GM21526 (cell line): ENCODE measurements around the gene PRELID1.
A peak's percentile ranks its signal among the peaks of the same experiment; 100 is the strongest.

Source experiments
- ATAC-seq: cut with Tn5 transposase; IDR thresholded peaks from one replicate; pipeline ENCODE4 v1.9.1; 2021; ENCODE audit warnings: moderate library complexity; ENCODE audit not compliant: unreplicated experiment, low FRiP score

The PRELID1 gene

GRCh38 chr5:177311723-177312648 is 8.4 kb downstream of the PRELID1 start, which contains the start of gene MXD3:
Gene MXD3 (minus strand): TSS chr5:177311898. CDS start chr5:177311830, 68 bp downstream.
- peak; percentile 62 for ATAC-seq

DNA sequence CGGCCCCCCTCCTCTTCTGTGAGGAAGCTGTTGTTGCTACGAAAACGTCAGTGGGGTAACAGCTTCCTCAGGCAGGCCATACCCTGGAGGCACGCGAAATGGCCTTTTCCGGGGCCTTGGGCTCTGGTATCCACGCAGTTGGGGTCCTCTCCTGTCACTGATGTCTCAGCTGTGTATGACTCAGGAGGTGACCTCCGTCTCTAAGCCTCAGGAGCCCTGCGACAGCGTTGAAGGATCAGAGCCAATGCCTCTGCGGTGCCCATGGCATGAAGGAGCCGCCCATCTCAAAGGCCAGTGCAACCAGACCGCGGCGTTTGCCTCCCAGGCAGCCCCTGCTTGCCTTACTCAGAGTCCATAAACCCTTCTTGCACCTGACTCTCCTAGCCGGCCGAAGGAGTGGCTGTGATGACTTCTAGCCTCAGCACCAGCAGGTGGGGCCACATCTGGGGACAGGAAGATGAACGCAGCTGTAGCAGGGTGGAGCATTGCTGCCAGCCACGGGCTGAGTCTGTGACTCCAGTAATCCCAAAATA is 9.1 kb downstream of the PRELID1 start:
- peak; percentile 28 for ATAC-seq

GRCh38 chr5:177313561-177314259 is 10.1 kb downstream of the PRELID1 start:
- no peak for ATAC-seq

GRCh38 chr5:177314376-177315342 is 11.1 kb downstream of the PRELID1 start:
- no peak for ATAC-seq

- ATAC-seq = no peak
These were observed 11.8 kb downstream of the PRELID1 start for GRCh38 chr5:177315411-177315810.

DNA sequence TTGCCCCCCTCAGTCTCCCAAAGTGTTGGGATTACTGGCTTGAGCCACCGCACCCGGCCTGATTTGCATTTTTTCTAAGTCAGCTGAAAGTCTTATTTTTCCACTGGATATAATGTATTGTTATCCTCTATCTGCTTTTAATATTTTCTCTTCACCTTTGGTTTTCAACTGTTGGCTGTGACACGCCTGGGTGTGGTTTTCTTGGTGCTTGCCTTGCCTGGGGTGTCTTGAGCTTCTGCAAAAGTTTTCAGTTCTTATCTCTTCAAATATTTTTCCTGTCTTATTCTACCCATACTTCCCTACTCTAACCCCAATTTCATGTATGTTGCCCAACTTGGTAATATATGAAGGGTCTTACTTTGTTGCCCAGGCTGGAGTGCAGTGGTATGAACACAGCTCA is 12.4 kb downstream of the PRELID1 start:
- ATAC-seq = no peak

- ATAC-seq = no peak
These were observed 14.4 kb downstream of the PRELID1 start for GRCh38 chr5:177317959-177318377.

DNA sequence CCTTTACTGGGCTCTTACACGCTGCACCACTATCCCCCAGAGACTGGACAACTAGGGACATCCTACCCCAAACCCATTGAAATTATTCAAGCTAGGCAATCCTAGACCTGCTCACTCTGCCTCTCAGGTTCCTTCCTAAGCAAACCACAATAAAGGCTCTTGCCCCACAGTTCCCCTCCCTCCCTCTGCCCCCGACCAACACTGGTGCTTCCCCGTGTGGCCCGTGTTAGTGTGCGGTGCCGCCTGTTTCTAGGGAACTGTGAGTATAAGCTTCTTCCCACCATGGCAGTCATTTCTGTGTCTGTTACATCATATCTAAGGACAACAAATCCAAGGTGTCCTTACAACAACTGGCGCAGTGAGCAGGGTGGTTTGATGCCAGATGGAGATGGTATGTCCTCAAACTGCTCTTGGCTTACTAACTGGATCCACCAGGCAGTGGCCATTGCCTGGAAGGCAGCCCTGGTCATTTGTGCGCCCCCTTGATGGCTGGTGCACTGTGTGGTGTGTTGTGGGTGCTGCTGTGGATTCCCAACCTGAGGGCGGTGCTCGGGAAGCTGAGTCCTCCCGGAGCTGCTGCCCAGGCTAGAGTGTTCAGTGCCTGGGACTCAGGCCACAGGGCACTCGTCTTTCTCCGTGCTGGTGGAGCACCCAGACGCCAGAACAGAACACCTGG is 16.5 kb downstream of the PRELID1 start:
- no peak for ATAC-seq

- no peak for ATAC-seq
These were observed 17.3 kb downstream of the PRELID1 start for GRCh38 chr5:177320879-177321278.

GRCh38 chr5:177325868-177326381 is 22.3 kb downstream of the PRELID1 start:
- no peak for ATAC-seq

DNA sequence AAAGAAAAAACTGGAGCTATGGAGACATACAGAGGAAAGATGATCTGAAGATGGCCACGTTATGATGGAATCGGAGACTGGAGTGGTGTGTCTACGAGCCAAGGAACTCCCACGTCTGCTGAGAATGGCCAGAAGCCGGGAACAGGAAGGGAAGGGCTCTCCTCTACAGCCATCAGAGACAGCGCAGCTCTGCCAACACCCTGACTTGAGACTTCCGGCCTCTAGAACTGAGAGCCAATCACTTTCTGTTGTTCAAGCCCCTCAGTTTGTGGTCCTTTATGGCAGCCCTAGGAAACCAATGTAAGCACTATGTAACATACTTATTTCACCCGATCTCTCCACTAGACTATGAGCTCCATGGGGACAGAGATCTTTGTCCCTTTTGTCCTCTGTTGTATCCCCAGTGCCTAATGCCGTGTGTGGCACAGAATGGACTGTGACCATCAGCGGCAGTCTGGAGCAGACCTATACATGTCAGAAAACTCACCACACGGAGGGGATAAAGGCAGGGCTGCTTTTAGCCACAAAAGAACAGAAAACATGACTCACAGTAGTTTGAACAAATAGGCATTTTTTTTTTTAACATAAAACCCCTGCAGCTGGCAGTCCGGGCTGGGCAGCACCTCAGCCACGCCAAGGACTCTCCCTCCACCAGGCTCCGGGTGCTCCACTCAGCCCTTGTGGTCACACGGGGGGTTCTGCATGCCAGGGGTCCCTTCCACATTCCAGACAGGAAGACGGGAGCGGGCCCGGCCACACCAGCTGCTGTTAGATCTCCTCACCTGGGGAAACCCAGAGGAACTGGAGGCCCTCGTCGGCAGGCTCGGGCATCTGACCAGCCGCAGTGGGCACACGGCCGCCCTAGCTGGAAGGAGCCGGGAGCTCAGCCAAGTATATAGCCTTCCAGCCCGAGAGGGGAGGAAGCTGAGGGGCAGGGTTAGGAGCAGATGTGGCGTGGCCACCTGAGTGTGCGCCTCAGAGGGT is 24.2 kb downstream of the PRELID1 start:
- ATAC-seq = no peak

DNA sequence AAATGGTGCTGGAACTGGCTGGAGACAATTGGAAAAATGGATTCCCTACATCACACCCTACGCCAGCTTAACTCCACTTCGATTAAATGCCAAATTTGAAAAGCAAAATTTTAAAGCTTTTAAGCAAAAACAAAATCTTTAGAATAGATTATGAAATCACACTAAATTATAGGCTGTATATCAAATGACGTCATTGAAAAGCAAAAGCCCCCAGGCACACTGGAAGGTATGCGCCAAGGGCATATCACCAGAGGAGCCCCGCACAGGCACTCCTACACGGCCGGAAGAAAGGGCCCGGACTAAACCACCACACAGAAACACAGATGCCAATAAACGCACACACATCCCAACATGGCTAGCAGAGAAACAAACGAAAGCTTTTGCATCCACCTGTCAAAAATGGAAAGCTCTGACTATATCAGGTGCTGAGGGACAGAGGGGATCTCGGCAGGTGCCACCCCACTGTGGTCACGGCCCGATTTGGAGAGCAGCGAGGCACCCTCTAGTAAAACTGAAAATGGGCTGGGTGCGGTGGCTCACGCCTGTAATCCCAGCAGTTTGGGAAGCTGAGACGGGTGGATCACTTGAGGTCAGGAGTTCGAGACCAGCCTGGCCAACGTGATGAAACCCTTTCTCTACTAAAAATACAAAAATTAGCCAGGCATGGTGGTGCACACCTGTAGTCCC is 25.1 kb downstream of the PRELID1 start:
- ATAC-seq = no peak

DNA sequence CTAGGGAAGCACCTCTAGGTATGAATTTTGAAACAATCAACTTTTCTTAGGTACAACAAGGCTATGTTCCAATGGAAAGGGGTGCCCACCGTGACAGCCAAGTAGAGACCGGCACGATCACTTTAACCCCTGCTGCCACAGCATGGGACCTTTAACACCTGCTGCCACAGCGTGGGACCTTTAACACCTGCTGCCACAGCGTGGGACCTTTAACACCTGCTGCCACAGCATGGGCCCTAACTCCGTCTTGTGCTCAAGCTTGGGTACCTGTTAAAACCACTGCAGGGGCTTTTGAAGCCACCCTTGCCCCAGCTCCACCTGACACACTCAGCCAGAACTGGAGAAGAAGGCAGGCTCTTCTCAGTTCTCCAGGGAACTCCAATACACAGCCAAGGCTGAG is 26.3 kb downstream of the PRELID1 start:
- ATAC-seq = no peak

DNA sequence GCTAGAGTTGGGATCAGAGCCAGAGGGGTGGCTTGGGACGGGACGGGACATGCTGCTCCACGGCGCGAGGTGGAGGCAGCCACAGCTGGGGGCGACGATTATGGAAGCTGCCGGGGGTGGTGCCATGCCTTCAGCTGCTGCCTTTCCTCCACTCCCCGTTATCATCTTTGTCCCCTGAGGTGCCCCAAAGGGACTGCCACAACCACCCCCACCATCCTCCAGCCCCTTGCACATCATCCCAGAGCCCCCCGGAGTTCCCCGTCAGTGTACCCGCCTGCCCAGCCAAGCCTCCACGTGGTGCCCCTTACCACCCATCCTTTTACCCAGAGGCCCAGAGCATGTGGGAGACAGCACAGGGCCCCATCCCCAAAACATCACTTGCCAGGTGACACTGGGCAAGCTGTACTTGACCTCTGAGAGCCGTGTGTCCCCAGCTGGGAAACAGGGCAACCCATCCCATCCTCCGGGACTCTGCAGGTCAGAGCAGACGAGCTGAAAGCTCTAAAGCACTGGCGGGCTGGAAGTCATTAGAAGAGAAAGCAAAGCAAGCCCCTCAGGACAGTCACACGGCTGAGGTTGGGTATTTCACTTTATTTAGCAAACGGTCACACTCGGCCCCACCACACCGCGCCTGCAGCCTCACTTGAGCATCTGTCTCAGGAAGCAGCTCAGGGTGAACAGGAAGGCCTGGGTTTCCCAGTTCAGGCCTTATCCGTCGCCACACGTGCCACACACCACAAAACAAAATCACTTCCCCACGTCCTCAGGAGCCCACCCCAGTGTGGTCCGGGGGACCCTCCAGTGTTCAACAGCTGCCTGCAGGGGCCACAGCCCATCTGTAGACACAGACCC is 27.6 kb downstream of the PRELID1 start:
- no peak for ATAC-seq

- no peak for ATAC-seq
These were observed 28.7 kb downstream of the PRELID1 start for GRCh38 chr5:177332031-177332895.

GRCh38 chr5:177332896-177333260 is 29.3 kb downstream of the PRELID1 start:
- no peak for ATAC-seq
